ENCODE data around the gene TSPAN15.

DNA sequence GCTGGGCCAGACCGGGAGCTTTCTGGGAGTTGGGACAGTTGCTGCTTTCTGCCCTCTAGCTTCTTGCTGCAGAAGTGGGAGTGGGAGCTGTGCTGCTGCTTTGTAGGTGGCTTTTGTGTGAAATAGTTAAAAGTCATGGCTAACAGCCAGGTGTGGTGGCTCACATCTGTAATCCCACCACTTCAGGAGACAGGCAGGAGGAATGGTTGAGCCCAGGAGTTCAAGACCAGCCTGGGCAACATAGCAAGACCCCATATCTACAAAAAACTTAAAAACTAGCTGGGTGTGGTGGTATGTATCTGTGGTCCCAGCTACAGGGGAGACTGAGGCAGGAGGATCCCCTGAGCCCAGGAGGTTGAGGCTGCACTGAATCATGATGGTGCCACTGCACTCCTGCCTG is 48.2 kb upstream of the TSPAN15 start:
- TF ChIP-seq POLR2A (IDR thresholded peaks at IDR 0.05) = no peak
- TF ChIP-seq, protein P1, sequence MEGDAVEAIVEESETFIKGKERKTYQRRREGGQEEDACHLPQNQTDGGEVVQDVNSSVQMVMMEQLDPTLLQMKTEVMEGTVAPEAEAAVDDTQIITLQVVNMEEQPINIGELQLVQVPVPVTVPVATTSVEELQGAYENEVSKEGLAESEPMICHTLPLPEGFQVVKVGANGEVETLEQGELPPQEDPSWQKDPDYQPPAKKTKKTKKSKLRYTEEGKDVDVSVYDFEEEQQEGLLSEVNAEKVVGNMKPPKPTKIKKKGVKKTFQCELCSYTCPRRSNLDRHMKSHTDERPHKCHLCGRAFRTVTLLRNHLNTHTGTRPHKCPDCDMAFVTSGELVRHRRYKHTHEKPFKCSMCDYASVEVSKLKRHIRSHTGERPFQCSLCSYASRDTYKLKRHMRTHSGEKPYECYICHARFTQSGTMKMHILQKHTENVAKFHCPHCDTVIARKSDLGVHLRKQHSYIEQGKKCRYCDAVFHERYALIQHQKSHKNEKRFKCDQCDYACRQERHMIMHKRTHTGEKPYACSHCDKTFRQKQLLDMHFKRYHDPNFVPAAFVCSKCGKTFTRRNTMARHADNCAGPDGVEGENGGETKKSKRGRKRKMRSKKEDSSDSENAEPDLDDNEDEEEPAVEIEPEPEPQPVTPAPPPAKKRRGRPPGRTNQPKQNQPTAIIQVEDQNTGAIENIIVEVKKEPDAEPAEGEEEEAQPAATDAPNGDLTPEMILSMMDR (IDR thresholded peaks at IDR 0.05) = no peak
